Activated CD4-positive, CD25-positive, alpha-beta regulatory T cell treated with anti-CD3 and anti-CD28 coated beads, Interleukin-2, amount 50 U/mL, for 24 hours (primary cell): ENCODE data around the gene LRRC31.

Experiments used
- ATAC-seq, 2 donors: fragments of 150-1000 bp; cut with Tn5 transposase; one replicate each; pipeline ENCODE4 v1.10.0; 2021; ENCODE audit warnings: mild to moderate bottlenecking in 1 of 2, moderate library complexity in 1 of 2

LRRC31 gene

GRCh38 chr3:169863458-169863899 lies 6.3 kb downstream of the LRRC31 start:
- peak; percentile 39 to 53 for ATAC-seq

- ATAC-seq, result no peak
These were observed 7.9 kb downstream of the LRRC31 start for GRCh38 chr3:169861871-169862270.

- ATAC-seq, result no peak
These were observed 11.9 kb downstream of the LRRC31 start for GRCh38 chr3:169857811-169858210.

- no peak for ATAC-seq
These were observed 14.2 kb downstream of the LRRC31 start for GRCh38 chr3:169855514-169855913.

- ATAC-seq, result no peak
These were observed 19.1 kb downstream of the LRRC31 start for GRCh38 chr3:169850618-169851017.

GRCh38 chr3:169848741-169849140 lies 21.0 kb downstream of the LRRC31 start:
- ATAC-seq, result no peak

GRCh38 chr3:169847896-169848295 lies 21.8 kb downstream of the LRRC31 start:
- no peak for ATAC-seq

- ATAC-seq, result no peak
These were observed 23.1 kb downstream of the LRRC31 start for GRCh38 chr3:169846458-169847193.

- ATAC-seq, result no peak
These were observed 26.8 kb downstream of the LRRC31 start for GRCh38 chr3:169842960-169843359.

GRCh38 chr3:169841171-169841570 lies 28.6 kb downstream of the LRRC31 start:
- no peak for ATAC-seq

GRCh38 chr3:169838511-169839030 lies 31.2 kb downstream of the LRRC31 start:
- ATAC-seq, result no peak

- no peak for ATAC-seq
These were observed 32.8 kb downstream of the LRRC31 start for GRCh38 chr3:169836942-169837275.

- ATAC-seq, result no peak
These were observed 33.4 kb downstream of the LRRC31 start for GRCh38 chr3:169836078-169836941.

- ATAC-seq, result no peak
These were observed 34.2 kb downstream of the LRRC31 start for GRCh38 chr3:169835533-169835932.

GRCh38 chr3:169827712-169828111 lies 42.0 kb downstream of the LRRC31 start:
- no peak for ATAC-seq

GRCh38 chr3:169825316-169825715 lies 44.4 kb downstream of the LRRC31 start:
- no peak for ATAC-seq

GRCh38 chr3:169822983-169823382 lies 46.8 kb downstream of the LRRC31 start:
- ATAC-seq, result no peak

- ATAC-seq, result no peak
These were observed 47.2 kb downstream of the LRRC31 start for GRCh38 chr3:169822540-169822939.

- ATAC-seq, result no peak
These were observed 47.6 kb downstream of the LRRC31 start for GRCh38 chr3:169822091-169822490.

GRCh38 chr3:169818316-169818715 lies 51.4 kb downstream of the LRRC31 start:
- ATAC-seq, result no peak

- no peak for ATAC-seq
These were observed 54.1 kb downstream of the LRRC31 start for GRCh38 chr3:169815590-169816150.

- peak; percentile 87 to 92 for ATAC-seq
These were observed 55.8 kb downstream of the LRRC31 start for GRCh38 chr3:169813757-169814517.

- ATAC-seq, result no peak
These were observed 56.5 kb downstream of the LRRC31 start for GRCh38 chr3:169813278-169813677.
